HG02970 (cell line): Measurements from ENCODE around the gene HOXB9.

Experiments used
- ATAC-seq: cut with Tn5 transposase; IDR thresholded peaks from one replicate; pipeline ENCODE4 v1.9.1; 2021; ENCODE audit warnings: mild to moderate bottlenecking, moderate library complexity, moderate number of reproducible peaks; ENCODE audit not compliant: unreplicated experiment, low FRiP score

Gene HOXB9

GRCh38 chr17:48625495-48626244 is 488 bp downstream of the HOXB9 start:
- ATAC-seq = no peak

- no peak for ATAC-seq
Observed at GRCh38 chr17:48624544-48625494, 1.3 kb downstream of the HOXB9 start.

- no peak for ATAC-seq
Observed at GRCh38 chr17:48624118-48624517, 2.0 kb downstream of the HOXB9 start.

DNA sequence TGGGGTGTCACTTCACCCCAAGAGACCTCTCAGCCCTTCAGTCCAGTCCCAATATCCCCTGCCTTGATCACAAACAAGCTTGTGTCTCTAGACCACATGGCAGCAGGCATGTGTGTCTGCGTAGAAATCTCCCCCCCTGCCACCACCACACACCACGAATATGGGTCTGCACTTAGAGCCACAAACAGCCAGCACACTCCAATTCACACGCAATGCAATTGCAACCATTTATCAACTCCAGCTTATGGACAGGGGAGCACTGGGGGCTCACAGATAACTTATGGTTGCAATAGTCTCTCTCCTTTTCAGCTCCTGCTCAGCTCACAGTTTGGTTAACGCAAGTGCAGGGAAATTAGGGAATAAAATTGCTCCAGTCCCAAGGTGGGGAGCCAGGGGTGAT is 2.6 kb downstream of the HOXB9 start:
- no peak for ATAC-seq

DNA sequence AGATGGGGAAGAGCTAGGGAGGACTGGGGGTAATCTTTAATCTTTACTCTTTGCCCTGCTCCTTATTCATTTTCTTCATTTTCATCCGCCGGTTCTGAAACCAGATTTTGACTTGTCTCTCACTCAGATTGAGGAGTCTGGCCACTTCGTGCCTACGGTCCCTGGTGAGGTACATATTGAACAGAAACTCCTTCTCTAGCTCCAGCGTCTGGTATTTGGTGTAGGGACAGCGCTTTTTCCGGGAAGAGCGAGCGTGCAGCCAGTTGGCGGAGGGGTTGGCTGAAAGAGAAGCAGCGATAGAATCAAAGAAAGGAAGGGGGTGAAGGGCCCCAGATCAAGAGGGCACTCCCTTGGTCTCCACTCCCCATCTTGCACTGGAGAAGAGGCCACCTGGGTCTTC is 3.3 kb downstream of the HOXB9 start:
- ATAC-seq = no peak

GRCh38 chr17:48621410-48622392 is 4.5 kb downstream of the HOXB9 start:
- ATAC-seq = no peak

DNA sequence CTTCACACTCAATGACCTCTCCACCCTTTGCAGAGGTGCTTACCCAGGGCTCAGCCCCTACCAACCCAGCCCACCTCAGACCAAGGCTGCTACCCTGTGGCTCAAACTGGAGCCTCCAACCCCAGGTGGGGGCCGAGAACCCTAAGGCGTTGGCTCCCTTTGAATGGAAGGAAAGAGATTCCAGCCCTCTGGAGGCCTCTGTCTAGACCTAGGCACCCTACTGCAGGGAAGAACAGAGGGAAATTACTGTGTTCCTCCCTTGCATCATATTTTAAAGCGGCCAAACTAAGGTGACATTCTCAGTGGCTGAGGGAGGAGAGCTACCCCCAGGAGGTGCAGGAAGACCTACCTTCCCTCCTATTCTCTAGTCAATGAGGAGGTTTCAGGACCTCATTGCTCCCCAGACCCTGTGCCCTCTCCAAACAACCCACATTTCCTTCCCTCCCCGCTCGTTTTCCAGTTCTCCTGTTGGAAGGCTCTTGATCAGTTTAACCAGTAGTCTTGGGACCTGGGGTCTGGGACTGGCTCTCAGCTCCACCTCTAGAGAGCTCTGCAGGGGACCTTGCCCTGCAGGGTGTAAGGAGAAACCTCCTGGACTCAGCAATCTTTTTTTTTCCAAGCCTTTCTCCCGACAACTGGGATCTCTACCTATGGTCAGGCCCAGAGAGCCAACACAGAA is 5.6 kb downstream of the HOXB9 start:
- ATAC-seq = no peak

GRCh38 chr17:48619826-48620449 is 6.2 kb downstream of the HOXB9 start:
- no peak for ATAC-seq

- ATAC-seq = no peak
Observed at GRCh38 chr17:48618256-48618896, 7.8 kb downstream of the HOXB9 start.

- ATAC-seq = no peak
Observed at GRCh38 chr17:48617471-48618255, 8.5 kb downstream of the HOXB9 start.

DNA sequence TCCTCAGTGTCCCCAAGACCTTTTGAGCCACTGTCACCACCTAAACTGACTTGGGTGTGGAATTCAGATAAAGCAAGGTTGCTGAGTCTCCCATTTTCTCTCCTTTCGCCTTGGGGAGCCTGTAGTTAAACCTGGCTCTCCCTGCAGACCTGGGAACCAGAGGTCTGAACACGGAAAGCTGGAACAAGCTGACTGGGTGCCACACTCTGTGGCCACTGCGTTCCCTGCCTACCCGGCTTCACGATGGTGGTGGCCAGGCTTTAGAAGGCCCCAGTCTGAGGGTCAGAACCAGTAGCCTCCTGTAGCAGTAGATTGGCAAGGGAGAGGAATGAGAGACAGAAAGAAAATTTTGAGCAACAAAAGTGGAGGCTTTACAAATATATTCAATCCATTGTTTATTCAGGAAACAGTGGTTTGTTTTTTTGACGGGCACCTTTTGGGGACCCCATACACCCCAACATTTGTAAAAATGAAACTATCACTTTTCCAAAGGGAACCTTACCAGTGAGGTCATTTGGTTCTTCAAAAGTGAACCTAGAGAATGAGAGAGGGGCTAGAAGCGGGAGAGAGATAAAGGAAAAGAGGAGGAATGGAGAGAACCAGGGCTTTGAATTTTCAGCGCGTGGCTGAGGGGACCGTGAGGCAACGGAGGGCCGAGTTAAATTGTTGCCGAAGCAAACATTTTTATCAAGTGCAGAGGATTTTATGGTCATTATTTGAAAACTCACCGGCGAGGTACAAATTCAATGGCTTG is 9.3 kb downstream of the HOXB9 start:
- ATAC-seq = no peak

DNA sequence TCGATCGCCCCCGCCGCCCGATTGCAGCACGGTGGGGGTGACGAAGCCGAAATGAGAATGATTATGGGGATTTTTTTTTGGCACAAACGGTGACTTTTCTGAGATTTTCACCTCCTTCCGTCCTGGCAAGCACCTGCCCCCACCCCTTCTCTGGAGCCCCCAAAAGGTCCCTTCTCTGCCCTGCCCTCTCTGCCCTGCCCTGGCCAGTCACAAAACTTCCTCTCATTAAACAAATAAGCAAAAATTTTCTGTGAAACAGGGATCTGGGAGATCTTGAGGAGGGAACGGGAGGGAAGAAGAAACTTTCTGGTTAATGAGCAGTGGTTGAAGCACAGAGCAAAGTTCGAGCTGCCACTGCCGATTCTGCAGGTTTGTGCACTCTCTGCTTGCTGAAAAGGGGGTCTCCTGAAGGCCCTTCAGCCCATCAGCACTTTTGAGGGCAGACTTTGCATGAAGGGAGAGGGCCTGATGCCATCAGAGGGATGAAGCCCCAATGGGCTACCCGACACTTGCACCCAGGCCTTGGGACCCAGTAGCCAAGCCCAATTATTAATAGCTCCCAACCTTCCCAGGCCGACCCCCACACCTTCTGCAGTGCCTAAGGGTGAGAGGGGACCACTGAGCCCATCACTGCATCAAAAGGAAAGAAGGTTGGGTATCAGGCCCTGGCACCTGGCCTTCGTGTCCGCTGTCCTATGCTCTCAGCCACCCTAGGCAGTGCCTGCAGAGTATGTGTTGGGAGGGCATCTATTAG is 10.0 kb downstream of the HOXB9 start:
- ATAC-seq = no peak

- ATAC-seq = no peak
Observed at GRCh38 chr17:48615047-48615962, 10.9 kb downstream of the HOXB9 start, which contains the start of gene HOXB8. Gene HOXB8 (minus strand): TSS chr17:48615292. CDS start chr17:48614704, 588 bp downstream.

DNA sequence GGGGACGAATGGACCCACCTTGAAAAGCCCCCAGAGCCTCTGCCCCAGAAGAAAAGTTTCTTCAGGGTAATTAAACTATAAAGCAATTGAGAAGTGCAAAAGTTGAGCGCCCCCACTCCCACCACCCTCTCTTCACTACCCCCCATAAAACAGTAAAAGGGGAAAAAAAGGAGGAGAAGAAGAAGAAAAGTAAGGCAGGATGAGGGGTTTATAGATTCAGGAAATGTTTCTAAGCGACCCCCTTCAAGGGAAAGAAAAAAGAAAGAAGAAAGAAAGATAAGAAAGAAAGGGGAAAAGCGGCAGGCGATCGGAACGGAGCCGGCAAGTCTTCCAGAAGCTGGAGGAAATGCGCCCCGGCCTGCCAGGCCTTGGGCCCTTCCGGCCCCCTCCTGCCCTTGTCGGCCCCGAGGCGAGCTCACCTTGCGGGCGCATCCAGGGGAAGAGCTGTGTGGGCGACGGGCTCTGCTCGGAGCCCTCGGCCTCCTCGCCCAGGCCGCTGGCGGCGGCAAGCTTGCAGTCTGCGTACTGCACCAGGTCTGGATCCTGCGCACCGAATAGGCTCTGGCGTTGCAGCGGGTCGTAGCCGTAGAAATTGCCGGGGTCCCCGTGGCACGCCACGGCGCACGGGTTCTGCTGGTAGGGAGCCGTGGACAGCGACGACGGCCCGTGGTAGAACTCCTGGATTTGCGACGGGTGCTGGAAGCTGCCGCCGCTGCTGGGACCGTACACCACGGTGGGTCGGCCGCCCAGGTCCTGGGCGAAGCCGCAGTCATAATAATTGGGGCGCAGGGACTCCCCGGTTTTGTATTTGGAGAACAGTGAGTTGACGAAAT is 12.1 kb downstream of the HOXB9 start:
- no peak for ATAC-seq
